Adipocyte (in vitro differentiated cells): ENCODE data around the gene ST3GAL2.

Experiments used
- DNase-seq: peaks from one replicate; pipeline ENCODE4 v3.0.0-alpha.2; 2015; ENCODE audit warnings: low read depth
- H3K27me3 ChIP-seq: replicated peaks from 2 replicates; pipeline ENCODE4 v1.7.0; 2013; ENCODE audit warnings: mild to moderate bottlenecking, low read length, moderate library complexity; ENCODE audit not compliant: control insufficient read depth, insufficient read depth
- H3K36me3 ChIP-seq: 2 replicates; pipeline ENCODE4 v1.7.0; 2013; ENCODE audit warnings: low read length, mild to moderate bottlenecking, moderate library complexity; ENCODE audit not compliant: control insufficient read depth, insufficient read depth, severe bottlenecking
- H3K4me1 ChIP-seq: 2 replicates; pipeline ENCODE4 v1.7.0; 2013; ENCODE audit warnings: mild to moderate bottlenecking, low read length, moderate library complexity; ENCODE audit not compliant: control insufficient read depth, insufficient read depth
- H3K4me3 ChIP-seq: 2 replicates; pipeline ENCODE4 v1.7.0; 2013; ENCODE audit warnings: mild to moderate bottlenecking, low read length, moderate library complexity
- H3K9ac ChIP-seq: 2 replicates; pipeline ENCODE4 v1.7.0; 2013; ENCODE audit warnings: mild to moderate bottlenecking, low read length, moderate library complexity
- H3K9me3 ChIP-seq: 2 replicates; pipeline ENCODE4 v1.7.0; 2013; ENCODE audit warnings: mild to moderate bottlenecking, low read length, moderate library complexity; ENCODE audit not compliant: control insufficient read depth

The ST3GAL2 gene

DNA sequence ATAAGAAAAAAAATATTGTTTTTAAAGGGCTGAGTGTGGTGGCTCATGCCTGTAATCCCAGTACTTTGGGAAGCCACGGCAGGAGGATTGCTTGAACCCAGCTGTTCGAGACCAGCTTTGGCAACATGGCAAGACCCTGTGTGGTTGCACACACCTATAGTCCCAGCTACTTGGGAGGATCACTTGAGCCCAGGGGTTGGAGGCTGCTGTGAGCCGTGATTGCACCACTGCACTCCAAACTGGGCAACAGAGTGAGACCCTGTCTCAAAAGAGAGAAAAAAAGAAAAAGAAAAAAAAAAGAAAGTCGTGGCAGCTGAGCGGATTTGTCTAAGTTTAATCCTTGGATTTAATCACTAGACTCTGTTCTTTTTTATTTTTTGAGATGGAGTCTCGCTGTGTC, 9.2 kb upstream of the ST3GAL2 start:
- no peak for DNase-seq
- Histone ChIP-seq H3K9ac (no peak overlapping the region), H3K9me3 (no peaks in the 10 kb centered on the region), H3K27me3 (no peaks in the 10 kb centered on the region), H3K36me3 (no peaks in the 10 kb centered on the region), H3K4me1 (peaks cover 5% of the 10 kb centered on the region), H3K4me3 (no peak overlapping the region)

DNA sequence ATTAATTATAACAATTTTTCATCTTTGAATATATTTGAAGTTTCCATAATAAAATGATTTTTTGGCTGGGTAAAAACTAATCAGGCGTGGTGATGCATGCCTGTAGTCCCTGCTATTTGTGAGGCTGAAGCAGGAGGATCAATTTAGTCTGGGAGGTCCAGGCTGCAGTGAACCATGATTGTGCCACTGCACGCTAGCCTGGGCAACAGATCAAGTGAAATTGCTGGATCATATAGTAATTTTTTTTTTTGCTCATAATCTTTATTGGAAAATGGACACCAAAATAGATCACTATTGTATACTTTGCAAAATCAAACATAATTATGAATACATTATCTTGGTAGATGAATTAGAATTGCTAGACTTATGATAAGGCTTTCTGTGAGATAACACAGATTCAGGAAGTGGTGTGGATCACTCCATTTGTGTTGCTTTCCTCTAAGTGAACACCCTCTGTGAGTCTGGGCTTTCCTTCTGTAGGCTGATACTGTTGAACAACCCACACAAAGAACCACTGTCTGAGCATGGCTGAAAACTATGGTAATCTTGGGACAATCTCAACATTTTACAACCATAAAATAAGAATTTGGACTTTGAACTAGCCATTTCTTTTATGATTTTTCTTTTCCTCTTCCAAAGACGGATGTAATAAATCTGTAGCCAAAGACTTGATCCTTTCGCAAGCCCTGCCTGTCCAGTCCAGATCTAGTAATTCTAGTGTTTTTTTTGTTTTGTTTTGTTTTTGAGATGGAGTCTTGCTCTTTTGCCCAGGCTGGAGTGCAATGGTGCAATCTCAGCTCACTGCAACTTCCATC, 5.6 kb upstream of the ST3GAL2 start:
- no peak for DNase-seq

DNA sequence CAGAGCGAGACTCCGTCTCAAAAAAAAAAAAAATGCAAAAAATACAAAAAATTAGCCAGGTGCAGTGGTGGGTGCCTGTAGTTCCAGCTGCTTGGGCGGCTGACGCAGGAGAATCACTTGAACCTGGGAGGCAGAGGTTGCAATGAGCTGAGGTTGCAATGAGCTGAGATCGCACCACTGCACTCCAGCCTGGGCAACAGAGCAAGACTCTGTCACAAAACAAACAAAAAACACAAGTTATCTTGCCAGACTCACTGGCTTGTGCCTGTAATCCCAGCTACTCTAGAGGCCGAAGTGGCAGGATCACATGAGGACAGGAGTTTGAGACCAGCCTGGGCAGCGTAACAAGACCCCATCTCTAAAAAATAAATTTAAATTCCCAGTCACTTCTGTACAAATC, 3.4 kb upstream of the ST3GAL2 start:
- Histone ChIP-seq H3K36me3 (no peaks in the 10 kb centered on the region), H3K9ac (no peak overlapping the region), H3K4me1 (peaks cover 15% of the 10 kb centered on the region), H3K9me3 (no peaks in the 10 kb centered on the region), H3K27me3 (no peaks in the 10 kb centered on the region), H3K4me3 (no peak overlapping the region)
- DNase-seq: no peak

More for the DNA sequence above, 5.6 kb upstream of the ST3GAL2 start:
- Histone ChIP-seq H3K4me1 (peaks cover 5% of the 10 kb centered on the region), H3K9ac (peak overlapping the region; percentile 18), H3K4me3 (no peak overlapping the region), H3K27me3 (no peaks in the 10 kb centered on the region), H3K36me3 (no peaks in the 10 kb centered on the region), H3K9me3 (no peaks in the 10 kb centered on the region)

DNA sequence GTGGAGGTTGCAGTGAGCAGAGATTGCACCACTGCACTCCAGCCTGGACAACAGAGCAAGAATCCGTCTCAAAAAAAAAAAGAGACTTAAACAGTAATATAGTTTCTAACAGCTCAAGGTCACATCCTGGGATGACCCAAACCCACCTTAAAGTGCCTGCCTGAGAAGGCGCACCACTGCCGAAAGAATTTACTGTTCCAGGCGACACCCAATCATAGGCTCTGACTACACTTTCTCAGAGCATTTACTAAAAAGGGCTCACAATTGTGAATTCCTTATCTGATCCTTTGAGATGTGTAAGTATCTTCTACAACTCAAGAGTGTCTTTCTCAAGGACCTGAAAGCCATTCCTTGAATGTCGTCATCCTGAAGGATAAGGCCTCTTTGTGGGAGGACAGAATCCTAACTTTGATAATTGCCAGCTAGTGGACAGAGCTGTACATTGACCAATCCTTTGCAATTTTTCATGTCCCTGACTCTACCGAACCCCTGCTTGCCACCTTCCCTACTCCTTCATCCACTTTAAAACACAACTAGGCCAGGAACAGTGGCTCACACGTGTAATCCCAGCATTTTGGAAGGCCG, 2.6 kb upstream of the ST3GAL2 start:
- H3K4me3 ChIP-seq: no peak overlapping the region
- H3K4me1 ChIP-seq: peaks cover 20% of the 10 kb centered on the region
- H3K27me3 ChIP-seq: no peaks in the 10 kb centered on the region
- no peaks in the 10 kb centered on the region for H3K36me3 ChIP-seq
- no peak for DNase-seq
- H3K9ac ChIP-seq: no peak overlapping the region
- no peaks in the 10 kb centered on the region for H3K9me3 ChIP-seq

DNA sequence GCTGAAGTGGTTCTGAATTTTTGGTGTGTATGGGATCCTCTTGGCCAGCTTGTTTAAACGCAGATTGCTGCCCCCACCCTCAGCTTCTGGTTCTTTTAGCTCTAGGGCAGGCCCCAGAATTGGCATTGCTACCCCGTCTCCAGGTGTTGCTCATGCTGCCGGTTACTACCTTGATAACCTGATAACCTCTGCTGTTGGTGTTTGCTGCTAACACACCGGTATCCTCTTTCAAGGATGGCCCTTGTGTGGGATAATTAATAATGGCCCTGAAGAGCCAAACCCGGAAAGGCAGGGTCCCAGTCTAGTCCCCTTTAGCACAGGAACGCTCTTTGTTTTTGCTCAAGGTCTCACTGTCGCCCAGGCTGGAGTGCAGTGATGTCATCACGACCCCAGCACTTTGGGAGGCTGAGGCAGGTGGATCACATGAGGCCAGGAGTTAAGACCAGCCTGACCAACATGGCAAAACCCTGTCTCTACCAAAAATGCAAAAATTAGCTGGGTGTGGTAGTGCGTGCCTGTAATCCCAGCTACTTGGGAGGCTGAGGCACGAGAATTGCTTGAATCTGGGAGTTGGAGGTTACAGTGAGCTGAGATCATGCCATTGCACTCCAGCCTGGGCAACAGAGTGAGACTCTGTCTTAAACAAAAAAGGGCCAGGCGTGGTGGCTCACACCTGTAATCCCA, 1.3 kb upstream of the ST3GAL2 start:
- H3K4me3 ChIP-seq: no peak overlapping the region
- H3K9ac ChIP-seq: no peak overlapping the region
- no peaks in the 10 kb centered on the region for H3K9me3 ChIP-seq
- no peaks in the 10 kb centered on the region for H3K36me3 ChIP-seq
- no peak for DNase-seq
- H3K4me1 ChIP-seq: peaks cover 20% of the 10 kb centered on the region
- H3K27me3 ChIP-seq: no peaks in the 10 kb centered on the region

DNA sequence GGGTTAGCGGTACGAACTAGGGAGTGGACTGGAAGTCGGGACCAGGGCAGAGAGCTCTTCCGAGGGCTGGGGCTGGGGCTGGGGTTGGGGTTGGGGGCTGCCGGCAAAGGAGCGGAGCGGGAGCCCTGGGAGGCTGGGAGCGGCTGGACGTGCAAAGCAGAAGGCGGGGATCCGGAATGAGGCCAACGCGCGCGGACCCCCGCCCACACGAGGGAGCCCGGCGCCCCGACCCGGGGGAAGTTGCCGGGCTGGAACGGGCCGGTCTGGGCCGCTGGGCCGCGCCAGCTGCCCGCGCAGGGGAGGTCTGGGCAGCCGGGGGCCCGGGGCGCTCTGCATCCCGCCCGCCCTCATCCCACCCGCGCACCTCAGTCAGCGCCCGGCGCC, 323 bp downstream of the ST3GAL2 start:
- no peak for DNase-seq
- peak overlapping the region; percentile 84 for H3K4me3 ChIP-seq

DNA sequence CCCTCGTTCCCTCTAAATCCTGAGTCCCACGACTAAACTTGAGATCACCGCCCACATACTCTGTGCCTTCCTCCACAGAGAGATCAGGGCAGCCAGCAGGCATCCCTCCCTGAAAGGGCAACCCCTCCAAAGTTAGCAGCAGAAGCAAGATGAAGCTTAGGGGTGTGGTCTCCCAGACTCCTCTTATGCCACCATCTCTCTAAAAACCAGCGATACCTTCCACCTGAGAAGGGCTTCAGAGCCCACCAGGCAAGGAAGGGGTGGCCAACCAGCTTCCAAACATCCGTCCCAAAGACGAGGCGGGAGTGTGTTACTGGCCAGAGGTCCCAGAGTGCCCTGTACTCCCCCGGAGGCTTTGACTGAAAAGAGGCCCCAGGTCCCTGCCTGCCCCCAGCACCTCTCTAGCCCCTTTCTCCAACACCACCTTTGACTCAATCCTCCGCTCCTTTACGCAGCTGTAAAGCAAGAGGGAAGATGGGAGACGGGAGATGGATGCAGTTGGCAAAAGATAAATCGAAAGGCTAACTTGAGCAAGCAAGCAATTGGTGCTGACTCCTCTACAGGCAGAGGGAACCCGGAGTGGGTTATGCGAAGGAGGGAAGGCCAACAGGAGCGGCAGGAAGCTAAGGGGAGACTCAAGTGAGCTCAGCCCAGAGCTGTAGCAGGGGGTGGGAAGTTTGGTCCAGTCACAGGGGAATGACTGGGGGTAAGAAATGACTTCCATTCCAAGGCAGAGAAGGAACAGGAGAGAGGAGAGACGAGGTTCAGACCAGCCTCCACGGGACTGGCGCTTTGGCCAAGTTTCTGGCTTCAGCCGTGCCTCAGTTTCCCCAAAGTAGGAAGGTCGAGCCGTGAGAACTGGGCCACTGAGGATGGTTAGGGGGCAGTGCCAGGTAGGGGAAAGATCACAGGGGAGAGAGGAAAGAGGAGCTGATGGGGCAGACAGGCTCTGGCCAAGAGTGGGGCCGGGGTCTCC, 1.0 kb downstream of the ST3GAL2 start:
- H3K9ac ChIP-seq: peak overlapping the region; percentile 76
- H3K36me3 ChIP-seq: no peaks in the 10 kb centered on the region
- peak; percentile 70 for DNase-seq
- no peaks in the 10 kb centered on the region for H3K9me3 ChIP-seq
- peak overlapping the region; percentile 84 for H3K4me3 ChIP-seq
- no peaks in the 10 kb centered on the region for H3K27me3 ChIP-seq
- peaks cover 27% of the 10 kb centered on the region for H3K4me1 ChIP-seq

More for the DNA sequence above, 323 bp downstream of the ST3GAL2 start:
- Histone ChIP-seq H3K36me3 (no peaks in the 10 kb centered on the region), H3K27me3 (no peaks in the 10 kb centered on the region), H3K9ac (peak overlapping the region; percentile 76), H3K4me1 (peaks cover 20% of the 10 kb centered on the region), H3K9me3 (no peaks in the 10 kb centered on the region)

DNA sequence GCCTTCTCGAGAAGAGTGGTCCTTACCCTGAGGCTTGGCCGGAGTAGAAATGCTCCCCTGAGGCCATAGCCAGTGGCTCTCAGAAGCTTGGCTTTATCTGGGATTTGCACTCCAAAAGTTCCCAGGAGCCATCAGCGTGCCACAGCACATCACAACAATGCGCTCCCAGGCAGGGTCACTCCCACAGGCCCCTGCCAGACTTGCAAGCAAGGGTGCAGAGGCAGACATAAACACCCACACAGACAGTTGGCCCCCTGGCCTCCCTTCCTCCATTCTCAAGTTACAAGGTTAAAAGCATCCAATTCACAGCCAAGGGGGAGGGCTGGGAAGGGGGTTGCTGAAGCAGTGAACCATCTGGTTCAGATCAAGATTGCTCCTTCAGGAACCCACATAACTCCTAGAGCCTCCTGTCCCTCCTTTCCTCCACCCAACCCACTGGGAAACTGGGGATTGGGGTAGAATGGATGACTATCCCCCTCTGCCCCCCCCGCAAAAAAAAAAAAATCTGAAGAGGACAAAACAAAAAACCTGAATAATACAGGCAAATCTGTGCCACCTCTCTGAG, 1.8 kb downstream of the ST3GAL2 start:
- Histone ChIP-seq H3K4me1 (peaks cover 33% of the 10 kb centered on the region), H3K36me3 (no peaks in the 10 kb centered on the region), H3K9me3 (no peaks in the 10 kb centered on the region), H3K9ac (no peak overlapping the region), H3K27me3 (no peaks in the 10 kb centered on the region), H3K4me3 (peak overlapping the region; percentile 84)
- peak; percentile 92 for DNase-seq

DNA sequence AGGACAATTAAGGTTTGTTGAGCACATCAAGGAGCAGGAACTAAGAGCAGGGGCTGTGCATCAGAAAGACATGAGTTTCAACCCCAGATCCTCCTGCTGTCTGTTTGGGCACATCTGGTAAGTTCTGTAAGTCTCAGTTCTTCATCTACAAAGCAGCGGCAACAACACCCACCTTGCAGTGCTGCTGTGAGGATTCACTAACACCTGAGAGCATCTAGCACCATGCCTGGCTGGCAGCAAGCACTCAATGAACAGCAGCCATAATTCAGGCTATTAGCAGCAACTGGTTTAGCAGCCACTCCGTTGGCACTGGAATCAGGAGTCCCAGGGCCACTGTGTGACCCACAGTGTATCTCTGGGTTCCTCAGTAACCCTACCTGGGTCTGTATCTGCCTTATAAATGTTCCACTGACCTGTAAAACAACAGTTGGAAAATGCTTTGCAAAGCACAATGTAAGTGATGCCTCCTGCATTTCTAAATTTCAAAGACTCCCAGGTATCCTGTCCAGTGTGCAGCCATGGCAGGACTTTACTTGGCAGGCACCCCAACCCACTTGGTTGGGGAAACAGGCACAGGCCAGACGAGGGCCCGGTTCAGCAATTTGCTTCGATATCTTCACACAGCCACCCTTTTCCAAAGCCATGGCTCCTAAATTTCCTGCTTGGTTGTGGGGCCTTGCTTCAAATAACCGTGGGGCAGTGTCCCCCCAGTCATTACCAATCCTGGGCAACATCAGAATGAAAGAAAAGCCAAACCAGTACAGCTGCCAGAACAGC, 4.2 kb downstream of the ST3GAL2 start:
- H3K9ac ChIP-seq: no peak overlapping the region
- H3K9me3 ChIP-seq: no peaks in the 10 kb centered on the region
- peaks cover 43% of the 10 kb centered on the region for H3K4me1 ChIP-seq

DNA sequence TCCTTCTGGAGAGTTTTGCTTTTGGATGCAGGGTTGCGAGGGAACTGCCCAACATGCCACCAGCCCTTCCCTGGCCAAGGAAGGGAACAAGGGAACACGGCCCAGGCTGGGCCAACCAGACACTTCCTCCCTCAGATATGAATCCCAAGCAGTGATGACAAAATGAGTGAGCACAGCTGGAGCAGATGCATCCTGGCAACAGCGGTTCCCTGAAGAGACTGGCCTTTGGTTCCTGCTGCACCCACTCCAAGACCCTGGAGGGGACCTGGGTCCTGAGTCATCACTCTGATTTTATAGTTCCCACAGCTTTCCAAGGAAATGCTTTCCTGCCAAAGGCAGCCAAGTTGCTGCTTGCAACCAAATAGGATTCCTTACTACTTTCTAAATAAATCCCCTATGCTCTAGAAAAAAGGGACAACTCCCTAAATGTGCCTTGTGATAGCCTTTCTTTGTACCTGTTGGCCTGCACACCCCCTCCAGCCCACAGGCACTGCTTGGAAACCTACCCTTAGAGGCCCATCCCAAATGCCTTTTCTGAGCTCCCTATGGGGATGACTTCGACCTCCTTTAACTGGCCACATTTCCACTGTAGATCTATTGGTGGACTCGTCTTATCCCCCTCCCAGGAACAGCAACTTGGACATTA, 5.3 kb downstream of the ST3GAL2 start:
- Histone ChIP-seq H3K9me3 (no peaks in the 10 kb centered on the region), H3K27me3 (no peaks in the 10 kb centered on the region), H3K4me3 (no peak overlapping the region), H3K4me1 (peaks cover 50% of the 10 kb centered on the region), H3K9ac (no peak overlapping the region), H3K36me3 (no peaks in the 10 kb centered on the region)
- peak; percentile 59 for DNase-seq

More for the DNA sequence above, 4.2 kb downstream of the ST3GAL2 start:
- no peaks in the 10 kb centered on the region for H3K36me3 ChIP-seq
- H3K4me3 ChIP-seq: no peak overlapping the region
- no peaks in the 10 kb centered on the region for H3K27me3 ChIP-seq
- DNase-seq: no peak
